Measurements from ENCODE around the gene CAB39L. TPM values are rescaled to one million over a fixed set of nuclear protein-coding genes. Genes with fewer than 3 reads are reported as not detected.

The CAB39L gene
- total and polyA plus RNA-seq, 2 of the 13 experiments (the other 11 are each of a cell fraction or from before 2014, with no cell fraction given) = 3.1 to 6.1 TPM

DNA sequence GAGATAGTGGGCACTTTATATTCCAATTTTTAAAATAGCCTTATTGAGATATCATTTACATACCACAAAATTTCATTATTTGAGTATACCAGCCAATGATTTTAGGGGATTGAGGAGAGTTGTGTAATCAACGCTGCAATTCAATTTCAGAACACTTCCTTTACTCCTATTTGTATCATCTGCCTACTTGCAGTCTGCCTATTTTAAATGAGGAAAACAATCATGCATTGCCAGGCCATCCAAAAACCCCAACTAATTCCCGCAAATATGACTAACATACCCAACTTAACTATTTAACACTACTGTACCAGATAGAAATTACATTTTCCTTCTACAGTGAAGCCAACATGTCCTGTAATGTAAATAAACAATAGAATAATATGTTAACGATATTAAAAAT lies 26.7 kb downstream of the CAB39L start (continued):
- TF ChIP-seq, protein P1, sequence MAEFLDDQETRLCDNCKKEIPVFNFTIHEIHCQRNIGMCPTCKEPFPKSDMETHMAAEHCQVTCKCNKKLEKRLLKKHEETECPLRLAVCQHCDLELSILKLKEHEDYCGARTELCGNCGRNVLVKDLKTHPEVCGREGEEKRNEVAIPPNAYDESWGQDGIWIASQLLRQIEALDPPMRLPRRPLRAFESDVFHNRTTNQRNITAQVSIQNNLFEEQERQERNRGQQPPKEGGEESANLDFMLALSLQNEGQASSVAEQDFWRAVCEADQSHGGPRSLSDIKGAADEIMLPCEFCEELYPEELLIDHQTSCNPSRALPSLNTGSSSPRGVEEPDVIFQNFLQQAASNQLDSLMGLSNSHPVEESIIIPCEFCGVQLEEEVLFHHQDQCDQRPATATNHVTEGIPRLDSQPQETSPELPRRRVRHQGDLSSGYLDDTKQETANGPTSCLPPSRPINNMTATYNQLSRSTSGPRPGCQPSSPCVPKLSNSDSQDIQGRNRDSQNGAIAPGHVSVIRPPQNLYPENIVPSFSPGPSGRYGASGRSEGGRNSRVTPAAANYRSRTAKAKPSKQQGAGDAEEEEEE (CRISPR knock-in tag; IDR thresholded peaks at IDR 0.05; ENCODE audit: borderline replicate concordance) = no peak
- TF ChIP-seq, protein P2, sequence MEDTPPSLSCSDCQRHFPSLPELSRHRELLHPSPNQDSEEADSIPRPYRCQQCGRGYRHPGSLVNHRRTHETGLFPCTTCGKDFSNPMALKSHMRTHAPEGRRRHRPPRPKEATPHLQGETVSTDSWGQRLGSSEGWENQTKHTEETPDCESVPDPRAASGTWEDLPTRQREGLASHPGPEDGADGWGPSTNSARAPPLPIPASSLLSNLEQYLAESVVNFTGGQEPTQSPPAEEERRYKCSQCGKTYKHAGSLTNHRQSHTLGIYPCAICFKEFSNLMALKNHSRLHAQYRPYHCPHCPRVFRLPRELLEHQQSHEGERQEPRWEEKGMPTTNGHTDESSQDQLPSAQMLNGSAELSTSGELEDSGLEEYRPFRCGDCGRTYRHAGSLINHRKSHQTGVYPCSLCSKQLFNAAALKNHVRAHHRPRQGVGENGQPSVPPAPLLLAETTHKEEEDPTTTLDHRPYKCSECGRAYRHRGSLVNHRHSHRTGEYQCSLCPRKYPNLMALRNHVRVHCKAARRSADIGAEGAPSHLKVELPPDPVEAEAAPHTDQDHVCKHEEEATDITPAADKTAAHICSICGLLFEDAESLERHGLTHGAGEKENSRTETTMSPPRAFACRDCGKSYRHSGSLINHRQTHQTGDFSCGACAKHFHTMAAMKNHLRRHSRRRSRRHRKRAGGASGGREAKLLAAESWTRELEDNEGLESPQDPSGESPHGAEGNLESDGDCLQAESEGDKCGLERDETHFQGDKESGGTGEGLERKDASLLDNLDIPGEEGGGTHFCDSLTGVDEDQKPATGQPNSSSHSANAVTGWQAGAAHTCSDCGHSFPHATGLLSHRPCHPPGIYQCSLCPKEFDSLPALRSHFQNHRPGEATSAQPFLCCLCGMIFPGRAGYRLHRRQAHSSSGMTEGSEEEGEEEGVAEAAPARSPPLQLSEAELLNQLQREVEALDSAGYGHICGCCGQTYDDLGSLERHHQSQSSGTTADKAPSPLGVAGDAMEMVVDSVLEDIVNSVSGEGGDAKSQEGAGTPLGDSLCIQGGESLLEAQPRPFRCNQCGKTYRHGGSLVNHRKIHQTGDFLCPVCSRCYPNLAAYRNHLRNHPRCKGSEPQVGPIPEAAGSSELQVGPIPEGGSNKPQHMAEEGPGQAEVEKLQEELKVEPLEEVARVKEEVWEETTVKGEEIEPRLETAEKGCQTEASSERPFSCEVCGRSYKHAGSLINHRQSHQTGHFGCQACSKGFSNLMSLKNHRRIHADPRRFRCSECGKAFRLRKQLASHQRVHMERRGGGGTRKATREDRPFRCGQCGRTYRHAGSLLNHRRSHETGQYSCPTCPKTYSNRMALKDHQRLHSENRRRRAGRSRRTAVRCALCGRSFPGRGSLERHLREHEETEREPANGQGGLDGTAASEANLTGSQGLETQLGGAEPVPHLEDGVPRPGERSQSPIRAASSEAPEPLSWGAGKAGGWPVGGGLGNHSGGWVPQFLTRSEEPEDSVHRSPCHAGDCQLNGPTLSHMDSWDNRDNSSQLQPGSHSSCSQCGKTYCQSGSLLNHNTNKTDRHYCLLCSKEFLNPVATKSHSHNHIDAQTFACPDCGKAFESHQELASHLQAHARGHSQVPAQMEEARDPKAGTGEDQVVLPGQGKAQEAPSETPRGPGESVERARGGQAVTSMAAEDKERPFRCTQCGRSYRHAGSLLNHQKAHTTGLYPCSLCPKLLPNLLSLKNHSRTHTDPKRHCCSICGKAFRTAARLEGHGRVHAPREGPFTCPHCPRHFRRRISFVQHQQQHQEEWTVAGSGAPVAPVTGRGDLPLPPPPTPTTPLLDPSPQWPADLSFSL (CRISPR knock-in tag; IDR thresholded peaks at IDR 0.05) = no peak
- TF ChIP-seq ZBTB7B (CRISPR knock-in tag; IDR thresholded peaks at IDR 0.05) (no peak), MAFF (IDR thresholded peaks at IDR 0.05; ENCODE audit: low read depth, low read length) (no peak), DMAP1 (CRISPR knock-in tag; IDR thresholded peaks at IDR 0.05) (no peak)
- TF ChIP-seq, protein P3, sequence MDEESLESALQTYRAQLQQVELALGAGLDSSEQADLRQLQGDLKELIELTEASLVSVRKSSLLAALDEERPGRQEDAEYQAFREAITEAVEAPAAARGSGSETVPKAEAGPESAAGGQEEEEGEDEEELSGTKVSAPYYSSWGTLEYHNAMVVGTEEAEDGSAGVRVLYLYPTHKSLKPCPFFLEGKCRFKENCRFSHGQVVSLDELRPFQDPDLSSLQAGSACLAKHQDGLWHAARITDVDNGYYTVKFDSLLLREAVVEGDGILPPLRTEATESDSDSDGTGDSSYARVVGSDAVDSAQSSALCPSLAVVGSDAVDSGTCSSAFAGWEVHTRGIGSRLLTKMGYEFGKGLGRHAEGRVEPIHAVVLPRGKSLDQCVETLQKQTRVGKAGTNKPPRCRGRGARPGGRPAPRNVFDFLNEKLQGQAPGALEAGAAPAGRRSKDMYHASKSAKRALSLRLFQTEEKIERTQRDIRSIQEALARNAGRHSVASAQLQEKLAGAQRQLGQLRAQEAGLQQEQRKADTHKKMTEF (CRISPR knock-in tag; IDR thresholded peaks at IDR 0.05) = no peak
- TF ChIP-seq, protein P4, sequence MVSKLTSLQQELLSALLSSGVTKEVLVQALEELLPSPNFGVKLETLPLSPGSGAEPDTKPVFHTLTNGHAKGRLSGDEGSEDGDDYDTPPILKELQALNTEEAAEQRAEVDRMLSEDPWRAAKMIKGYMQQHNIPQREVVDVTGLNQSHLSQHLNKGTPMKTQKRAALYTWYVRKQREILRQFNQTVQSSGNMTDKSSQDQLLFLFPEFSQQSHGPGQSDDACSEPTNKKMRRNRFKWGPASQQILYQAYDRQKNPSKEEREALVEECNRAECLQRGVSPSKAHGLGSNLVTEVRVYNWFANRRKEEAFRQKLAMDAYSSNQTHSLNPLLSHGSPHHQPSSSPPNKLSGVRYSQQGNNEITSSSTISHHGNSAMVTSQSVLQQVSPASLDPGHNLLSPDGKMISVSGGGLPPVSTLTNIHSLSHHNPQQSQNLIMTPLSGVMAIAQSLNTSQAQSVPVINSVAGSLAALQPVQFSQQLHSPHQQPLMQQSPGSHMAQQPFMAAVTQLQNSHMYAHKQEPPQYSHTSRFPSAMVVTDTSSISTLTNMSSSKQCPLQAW (CRISPR knock-in tag; IDR thresholded peaks at IDR 0.05) = no peak

Measured in HepG2 (cell line).